HFF-Myc (cell line): ENCODE data around the gene ATF5.

Source experiments
- DNase-seq: peaks from one replicate; pipeline ENCODE4 v3.0.0-alpha.2; 2011; ENCODE audit warnings: low read depth; ENCODE audit errors: extremely low read depth
- H3K4me3 ChIP-seq: replicated peaks from 2 replicates; pipeline ENCODE4 v1.5.1; 2011; ENCODE audit warnings: low read depth, mild to moderate bottlenecking, control low read depth, low read length
- CTCF ChIP-seq: IDR thresholded peaks from 2 replicates; pipeline ENCODE4 v1.5.1; 2012; ENCODE audit warnings: mild to moderate bottlenecking, low read depth, low read length, control low read depth; ENCODE audit errors: missing control alignments

Gene ATF5

GRCh38 chr19:49908480-49909420, 20.3 kb upstream of the ATF5 start:
- no peak for TF ChIP-seq CTCF
- no peak for DNase-seq

GRCh38 chr19:49910179-49910578, 18.8 kb upstream of the ATF5 start:
- no peak for DNase-seq
- no peak overlapping the region for H3K4me3 ChIP-seq
- no peak for TF ChIP-seq CTCF

More at GRCh38 chr19:49908480-49909420, 20.3 kb upstream of the ATF5 start:
- H3K4me3 ChIP-seq: no peak overlapping the region

- no peak for TF ChIP-seq CTCF
- DNase-seq: no peak
- H3K4me3 ChIP-seq: no peak overlapping the region
Observed at GRCh38 chr19:49911381-49912145, 17.4 kb upstream of the ATF5 start.

GRCh38 chr19:49912965-49913685, 15.9 kb upstream of the ATF5 start:
- no peak overlapping the region for H3K4me3 ChIP-seq
- no peak for DNase-seq
- TF ChIP-seq CTCF: no peak

GRCh38 chr19:49913720-49914119, 15.3 kb upstream of the ATF5 start:
- H3K4me3 ChIP-seq: no peak overlapping the region
- TF ChIP-seq CTCF: no peak
- no peak for DNase-seq

- DNase-seq: no peak
- no peak overlapping the region for H3K4me3 ChIP-seq
- no peak for TF ChIP-seq CTCF
Observed at GRCh38 chr19:49915271-49915670, 13.7 kb upstream of the ATF5 start.
